ENCODE measurements around the gene CEP162.
A peak's percentile ranks its signal among the peaks of the same experiment; 100 is the strongest.
"Not testable (repeated sequence)": the region's sequence is repeated elsewhere in the genome, so short reads cannot be mapped to it uniquely, and the experiment has no call there.

CEP162 gene, protein sequence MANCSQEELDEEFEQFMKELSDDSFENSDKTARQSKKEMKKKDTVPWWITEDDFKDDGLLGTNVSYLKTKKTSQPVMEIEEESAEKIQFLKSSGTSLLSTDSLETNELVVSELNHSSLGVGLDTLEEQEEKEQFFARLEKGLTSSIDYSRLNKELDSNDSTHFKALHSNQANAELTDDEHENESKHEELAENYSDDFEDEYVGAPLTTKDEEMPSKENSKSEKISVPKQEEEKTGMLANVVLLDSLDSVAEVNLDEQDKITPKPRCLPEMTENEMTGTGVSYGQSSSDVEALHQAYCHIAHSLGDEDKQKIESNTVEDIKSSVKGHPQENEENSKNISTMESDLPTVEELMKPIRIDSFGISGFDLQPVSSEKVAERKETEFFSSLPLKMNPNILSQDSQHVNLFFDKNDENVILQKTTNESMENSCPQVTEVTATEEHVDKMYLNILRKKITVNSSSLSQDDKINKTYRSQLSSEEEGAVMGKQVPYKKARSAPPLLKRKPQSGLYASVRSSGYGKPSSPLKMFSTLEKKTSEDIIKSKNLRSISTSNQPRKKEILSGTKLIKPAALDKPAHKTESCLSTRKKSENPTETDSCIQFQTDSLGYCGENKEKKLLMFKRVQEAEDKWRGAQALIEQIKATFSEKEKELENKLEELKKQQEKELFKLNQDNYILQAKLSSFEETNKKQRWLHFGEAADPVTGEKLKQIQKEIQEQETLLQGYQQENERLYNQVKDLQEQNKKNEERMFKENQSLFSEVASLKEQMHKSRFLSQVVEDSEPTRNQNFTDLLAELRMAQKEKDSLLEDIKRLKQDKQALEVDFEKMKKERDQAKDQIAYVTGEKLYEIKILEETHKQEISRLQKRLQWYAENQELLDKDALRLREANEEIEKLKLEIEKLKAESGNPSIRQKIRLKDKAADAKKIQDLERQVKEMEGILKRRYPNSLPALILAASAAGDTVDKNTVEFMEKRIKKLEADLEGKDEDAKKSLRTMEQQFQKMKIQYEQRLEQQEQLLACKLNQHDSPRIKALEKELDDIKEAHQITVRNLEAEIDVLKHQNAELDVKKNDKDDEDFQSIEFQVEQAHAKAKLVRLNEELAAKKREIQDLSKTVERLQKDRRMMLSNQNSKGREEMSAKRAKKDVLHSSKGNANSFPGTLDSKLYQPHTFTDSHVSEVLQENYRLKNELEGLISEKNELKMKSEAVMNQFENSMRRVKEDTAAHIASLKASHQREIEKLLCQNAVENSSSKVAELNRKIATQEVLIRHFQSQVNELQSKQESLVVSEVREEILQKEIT (N-terminal part only)

DNA sequence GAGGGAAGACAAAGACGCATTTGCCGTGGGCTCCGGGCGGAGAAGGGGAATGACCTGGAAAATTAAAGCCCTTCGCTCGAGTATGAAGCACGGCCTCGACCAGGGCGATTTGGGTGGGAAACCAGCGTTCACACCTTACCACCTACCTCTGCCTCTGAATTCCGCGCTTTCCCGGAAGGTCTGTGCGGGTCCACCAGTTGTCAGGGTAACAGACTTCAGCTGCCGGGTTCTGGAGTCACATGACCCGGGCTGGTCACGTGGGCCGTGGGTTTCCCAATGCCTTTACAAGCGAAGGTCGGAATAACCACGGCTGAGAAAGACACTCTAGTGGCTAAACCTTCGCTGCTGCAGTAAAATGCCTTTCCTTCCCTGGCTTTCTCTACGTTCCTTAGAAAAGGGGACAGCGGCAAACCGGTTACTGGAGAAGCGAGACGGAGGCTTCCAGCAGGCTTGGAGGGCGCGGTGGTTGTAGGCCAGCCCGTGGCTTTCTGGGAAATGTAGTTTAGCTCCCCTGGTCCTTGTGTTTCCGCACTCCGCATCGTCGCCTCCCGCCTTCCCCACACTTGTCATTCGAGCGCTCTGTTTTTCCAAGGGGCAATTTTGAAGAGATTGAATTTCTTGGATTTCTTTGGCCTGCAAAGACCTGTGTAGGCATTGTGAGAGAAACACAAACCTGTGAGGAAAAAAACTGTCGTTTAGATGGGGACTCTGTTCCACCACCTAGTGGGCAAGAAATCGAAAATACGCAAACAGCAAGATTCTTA, at the start of gene CEP162:
CEP162 (minus strand) TSS at position 210 of the 764 bp plus-strand sequence. CDS start 1,250 bp downstream, outside the sequence.
- DNase-seq (ENCODE audit: low read depth), result peak; percentile 83

DNA sequence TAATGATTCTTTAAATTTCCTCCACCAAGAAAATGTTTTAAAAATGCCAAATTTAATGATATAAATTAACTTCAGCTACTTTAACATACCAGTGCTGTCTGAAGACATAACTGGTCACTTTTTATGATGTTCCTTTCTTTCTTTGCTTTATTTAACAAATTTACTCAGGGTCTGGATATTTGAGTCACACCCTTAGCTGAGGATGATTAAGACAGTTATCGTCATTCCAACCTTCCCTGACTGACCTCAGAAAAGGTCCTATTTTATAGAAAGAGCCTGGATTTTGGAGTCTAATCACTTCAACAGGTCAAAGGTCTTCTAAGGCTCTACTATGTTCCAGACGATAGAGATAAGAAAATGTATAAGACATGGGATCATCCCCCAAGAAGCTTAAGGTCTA, 47.4 kb upstream of the CEP162 start:
- DNase-seq (ENCODE audit: low read depth), result no peak

DNA sequence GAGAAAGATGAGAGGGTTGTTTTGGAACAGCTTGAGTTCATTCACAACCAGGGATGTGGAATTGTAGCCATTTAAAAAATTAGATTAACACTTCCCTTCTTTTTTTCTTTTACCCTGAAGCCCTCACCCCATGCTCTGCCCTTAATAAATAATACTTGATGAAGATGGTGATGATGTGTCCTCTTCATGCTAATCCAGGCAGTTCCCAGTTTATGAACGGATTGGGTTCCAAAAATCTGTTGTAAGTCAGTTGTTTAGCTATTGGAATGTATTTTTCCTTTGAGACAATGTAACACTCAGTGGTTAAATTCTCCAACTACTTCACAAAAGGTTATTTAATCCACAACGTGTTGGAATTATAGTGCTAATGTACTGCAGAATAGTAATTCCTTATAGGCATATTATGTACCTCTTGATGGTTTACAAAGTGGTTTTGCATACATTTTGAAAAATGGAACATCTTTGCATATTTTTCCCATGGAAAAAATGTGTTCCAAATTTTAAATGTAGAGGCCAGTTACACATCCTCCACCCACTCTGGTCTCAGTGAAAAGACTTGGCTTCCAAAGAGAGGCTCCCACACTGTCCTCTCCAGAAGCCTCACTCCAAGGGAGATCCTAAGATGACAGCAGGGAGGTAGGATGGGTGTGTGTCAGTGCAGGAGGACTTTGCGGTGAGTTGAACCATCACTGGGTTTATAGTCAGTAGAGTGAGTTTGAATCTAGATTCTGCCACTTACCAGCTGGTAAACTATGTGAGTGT, 45.8 kb upstream of the CEP162 start:
- DNase-seq (ENCODE audit: low read depth), result no peak

DNA sequence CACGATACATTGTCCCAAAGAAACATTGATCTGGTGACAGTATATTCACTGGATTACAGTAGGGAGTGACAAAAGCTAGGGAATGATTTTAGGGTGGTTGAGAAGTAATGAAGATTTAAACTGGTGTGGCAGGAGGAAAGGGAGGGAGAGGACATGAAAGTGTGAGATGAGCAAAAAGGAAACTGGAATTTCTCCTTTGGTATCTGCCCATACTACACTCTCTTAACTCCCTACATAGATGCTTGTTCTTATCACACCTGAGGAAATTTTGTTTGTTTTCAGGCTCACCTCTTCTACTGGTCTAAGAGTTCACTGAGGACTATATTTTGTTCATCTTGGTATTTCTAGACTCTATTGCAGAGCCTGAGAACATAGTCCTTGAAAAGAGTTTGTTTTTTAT, 44.9 kb upstream of the CEP162 start:
- no peak for DNase-seq (ENCODE audit: low read depth)

DNA sequence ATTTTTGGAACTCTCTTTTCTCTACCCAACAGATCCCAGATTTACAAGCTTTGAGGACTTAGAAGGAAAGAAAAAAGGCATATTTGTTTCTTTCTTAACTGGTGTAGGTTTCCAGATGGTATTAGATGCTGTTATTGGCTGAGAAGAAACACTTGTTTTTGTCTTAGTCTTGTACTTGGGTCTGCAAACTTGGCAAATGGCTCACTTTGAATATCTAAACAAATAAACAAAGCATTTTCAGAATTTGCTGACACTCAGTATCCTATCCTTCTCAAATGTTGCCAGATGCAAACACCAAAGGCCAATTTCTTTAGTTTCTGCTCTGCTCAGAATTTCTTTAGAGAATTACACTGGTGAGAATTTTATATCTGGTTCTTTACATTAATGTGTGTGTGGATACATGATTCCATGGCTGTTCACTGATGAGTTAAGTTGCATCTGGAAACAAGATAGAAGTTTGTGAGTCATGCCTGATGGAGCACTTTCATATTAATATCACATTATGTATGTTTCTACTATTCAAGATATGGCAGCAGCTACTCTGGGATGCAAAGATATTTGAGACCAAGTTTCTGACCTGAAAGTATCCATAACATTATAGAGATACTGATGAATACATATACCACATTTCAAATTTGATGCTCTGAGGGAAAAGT, 43.7 kb upstream of the CEP162 start:
- no peak for DNase-seq (ENCODE audit: low read depth)

DNA sequence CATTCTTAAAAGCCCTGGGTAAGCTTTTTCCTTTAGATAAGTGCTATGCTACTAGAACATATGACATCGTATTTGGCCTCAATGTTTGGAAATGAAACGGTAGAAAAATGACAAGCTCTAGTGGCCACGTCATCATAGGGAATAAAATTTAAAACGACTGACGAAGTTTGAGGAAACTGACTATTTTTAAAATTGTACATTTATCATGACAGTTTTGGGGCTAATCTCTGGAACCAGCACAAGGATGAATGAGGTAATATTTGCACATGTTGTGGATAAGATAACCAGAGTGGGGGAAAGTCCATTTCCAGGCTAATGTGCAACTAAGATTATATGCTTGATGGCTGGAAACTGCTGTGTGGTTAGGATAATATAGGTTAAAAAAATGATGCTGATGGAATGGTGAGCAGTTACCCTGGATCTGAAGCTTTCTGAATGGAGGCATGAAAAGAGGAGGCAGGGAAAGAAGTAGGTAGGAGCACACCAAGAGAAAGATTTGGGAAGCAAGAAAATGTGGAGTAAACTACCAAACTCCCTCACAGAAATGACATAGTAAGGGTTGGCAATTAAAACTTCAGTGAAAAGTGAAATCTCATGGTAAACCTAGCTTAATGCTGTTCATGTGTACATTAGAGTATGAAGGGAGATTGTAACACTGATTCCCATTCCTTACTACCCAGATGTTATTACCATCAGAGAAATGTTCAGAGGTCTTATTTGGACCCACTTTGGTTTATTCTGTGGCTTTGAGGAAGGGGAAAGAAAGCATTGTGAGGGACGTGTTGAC, 42.7 kb upstream of the CEP162 start:
- DNase-seq (ENCODE audit: low read depth), result no peak

DNA sequence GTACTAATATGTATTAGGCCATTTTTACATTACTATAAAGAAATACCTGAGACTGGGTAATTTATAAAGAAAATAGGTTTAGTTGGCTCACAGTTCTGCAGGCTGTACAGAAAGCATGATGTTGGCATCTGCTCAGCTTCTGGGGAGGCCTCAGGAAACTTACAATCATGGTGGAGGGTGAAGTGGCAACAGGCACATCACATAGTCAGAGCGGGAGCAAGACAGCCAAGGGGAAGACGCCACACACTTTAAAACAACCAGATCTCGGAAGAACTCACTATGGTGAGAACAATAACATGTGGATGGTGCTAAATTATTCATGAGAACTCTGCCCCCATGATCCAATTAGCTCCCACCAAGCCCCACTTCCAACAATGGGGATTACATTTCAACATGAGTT, 41.3 kb upstream of the CEP162 start:
- no peak for DNase-seq (ENCODE audit: low read depth)

DNA sequence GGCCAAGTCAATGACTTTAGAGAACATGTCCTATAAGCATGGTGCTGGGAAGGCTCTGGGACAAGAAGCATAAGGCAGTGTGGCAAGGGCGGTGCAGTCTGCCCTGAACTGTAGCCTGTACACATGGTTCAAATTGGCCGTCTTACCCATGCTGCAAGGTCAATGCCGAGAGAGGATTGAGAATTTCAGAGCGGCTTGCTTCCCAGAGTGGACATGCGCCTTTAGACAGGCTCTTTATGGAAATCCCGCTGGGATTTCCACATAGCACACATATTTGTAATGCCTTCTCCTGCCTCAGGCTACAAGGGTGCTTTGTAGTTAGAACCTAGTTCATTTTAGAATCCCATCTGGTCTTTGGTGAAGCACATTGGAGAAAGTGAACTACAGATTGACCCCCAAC, 36.1 kb upstream of the CEP162 start:
- DNase-seq (ENCODE audit: low read depth), result peak; percentile 6

DNA sequence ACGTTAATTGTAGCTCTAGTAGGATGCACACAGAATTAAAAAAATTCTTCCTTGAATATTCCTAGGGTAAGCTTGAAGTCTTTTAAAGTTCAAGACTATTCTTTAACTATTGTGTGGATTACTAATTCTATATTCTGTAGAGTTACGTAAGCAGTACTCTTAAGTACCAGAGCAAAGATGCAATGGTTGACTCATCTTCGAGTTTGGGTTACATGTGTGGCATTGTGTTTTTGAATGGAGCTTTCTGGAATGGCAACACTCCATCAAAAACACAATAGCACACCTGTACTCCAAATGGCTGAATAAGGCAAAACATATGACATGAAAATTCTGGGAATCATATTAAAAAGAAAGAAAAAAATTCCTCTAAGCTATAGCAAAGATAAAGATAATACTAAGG, 33.5 kb upstream of the CEP162 start:
- no peak for DNase-seq (ENCODE audit: low read depth)

DNA sequence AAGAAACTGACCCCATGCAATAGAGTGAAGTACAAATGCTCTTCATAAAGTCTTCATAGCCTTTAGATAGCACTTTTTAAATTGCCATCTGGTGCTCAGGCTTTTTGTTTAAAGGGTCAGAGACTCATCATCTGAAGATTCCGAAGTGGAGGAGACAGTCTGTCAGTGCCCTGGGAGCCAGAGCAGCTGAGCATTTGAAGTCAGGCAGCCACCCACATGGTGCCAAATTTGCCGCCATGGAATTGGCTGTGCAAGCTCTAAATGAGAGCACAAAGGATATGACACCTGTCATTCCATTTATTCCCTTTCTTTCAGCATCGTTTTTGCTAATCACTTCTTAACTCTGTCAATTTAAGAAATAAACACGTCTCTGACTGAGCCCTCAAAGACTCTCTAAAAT, 32.8 kb upstream of the CEP162 start:
- DNase-seq (ENCODE audit: low read depth), result no peak

DNA sequence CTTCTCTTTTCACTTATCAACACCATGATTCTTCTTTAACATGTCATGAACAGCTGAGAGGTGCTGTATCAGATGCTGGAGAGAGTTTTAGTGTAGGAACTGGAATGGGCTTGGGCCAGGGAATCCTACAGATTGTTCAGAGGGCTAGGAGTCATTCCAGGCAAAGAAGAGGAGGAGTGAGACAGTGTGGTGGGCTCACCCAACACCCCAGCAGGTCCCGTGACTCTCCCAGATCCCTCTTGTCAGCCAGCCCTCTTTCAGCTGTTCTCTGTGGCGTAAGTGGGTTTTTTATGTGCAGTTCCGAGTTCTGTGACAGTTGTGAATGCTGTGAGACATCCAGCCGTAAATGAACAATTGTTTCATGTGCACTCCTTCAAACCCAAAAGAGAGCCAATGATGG, 31.4 kb upstream of the CEP162 start:
- no peak for DNase-seq (ENCODE audit: low read depth)

DNA sequence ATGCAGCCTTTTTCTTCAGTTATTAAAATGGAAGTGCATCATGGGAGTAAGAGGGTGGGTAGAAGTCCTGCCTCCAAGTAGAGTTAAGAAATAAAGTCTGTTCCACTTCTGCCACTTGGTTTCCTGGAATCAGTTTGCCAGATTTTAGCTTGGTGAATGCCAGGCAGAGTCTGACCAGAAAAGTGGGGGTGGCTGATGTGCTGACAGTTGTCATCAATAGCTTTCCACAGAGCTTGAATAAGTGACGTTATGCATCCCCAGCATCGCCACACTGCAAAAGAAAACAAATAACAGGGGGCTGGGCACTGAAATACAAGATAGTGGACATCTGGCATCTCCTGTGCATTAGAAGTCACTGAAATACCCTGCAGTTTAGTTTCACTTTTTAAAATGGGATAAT, 30.8 kb upstream of the CEP162 start:
- no peak for DNase-seq (ENCODE audit: low read depth)

DNA sequence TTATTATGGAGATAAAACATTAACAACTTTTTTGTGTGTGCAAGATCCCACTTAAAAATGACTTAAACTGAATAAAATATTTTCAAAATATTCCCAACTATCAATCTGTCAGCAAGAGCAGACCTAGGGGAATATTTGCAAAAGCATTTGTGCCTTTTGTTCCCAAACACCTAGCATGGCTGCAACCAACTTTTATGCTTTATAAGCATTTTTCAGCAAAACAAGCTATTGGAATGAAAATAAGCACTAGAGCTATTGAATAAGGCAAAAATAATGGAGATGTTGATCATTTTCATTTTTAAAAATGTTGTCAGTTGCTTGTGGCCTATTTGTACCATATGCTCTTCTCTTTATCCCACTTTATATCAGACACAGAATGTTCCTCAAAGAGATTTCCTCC, 28.2 kb upstream of the CEP162 start:
- no peak for DNase-seq (ENCODE audit: low read depth)

DNA sequence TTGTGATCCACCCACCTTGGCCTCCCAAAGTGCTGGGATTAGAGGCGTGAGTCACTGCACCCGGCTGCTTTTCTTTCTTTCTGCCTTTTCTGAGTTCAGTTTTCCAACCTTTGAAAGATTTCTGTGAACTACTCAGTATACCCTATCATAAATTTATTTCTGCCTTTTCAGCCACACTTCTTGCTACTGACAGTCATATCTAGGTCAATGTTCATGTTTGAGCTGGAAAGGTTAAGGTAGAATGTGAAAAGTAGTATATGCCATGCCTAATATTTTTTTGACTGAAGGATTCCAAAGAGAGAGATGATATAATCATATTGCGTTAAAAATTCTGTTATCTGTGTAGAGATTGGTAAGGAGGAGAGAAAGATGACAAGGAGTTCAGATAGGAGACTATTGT, 25.9 kb upstream of the CEP162 start:
- no peak for DNase-seq (ENCODE audit: low read depth)

DNA sequence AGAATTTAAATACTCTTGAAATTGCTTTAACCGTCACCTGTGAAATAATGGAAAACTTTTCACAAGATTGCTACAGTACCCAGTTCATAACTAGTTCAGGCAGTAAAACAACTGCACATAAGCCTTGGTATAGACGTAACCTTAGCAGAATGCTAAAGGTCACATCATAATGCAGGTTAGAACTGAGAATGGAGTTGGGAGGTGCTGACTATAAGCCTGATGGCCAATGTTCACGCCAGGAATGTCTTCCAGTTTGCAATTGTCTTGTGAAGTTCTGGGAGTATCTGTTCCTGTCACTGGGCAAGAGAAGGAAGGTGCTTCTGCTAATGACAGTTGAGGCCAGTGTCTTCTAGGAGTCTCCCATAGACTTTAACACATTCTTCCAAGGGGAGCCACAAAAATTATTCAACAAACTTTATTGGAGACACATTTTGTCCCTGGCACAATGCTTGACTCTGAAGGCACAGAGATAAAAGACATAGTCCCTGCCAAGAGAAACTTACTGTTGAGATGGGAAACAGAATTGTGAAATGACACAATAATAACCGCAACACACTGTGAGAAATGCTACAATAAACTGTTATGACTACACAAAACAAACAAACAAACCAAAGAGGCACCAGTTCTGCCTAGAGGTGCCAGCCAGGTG, 24.6 kb upstream of the CEP162 start:
- no peak for DNase-seq (ENCODE audit: low read depth)

DNA sequence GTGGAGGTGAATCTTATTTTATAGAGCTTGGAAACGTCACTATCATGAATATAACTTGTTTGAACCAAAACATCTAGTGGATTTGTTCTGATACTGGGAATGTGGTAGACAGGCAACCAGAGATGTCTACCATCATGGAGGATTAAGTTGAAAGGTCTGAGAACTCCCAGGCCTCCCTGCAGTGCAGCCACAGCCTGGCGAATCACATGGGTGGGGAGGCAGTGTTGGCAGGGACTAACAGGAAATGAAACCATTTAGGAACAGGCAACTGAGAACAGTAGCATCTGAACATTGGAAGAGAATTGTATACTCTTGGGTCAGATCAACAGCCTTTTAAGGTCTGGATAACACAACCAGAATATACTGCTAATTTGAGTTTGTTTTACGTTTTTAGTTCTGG, 22.3 kb upstream of the CEP162 start:
- peak; percentile 37 for DNase-seq (ENCODE audit: low read depth)

DNA sequence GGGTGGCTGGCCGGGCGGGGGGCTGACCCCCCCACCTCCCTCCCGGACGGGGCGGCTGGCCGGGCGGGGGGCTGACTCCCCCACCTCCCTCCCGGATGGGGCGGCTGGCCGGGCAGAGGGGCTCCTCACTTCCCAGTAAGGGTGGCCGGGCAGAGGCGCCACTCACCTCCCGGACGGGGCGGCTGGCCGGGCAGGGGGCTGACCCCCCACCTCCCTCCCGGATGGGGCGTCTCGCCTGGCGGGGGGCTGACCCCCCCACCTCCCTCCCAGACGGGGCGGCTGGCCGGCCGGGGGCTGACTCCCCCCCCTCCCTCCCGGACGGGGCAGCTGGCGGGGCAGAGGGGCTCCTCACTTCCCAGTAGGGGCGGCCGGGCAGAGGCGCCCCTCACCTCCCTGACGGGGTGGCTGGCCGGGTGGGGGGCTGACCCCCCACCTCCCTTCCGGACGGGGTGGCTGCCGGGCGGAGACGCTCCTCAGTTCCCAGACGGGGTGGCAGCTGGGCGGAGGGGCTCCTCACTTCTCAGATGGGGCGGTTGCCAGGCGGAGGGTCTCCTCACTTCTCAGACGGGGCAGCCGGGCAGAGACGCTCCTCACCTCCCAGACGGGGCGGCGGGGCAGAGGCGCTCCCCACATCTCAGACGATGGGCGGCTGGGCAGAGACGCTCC, 17.1 kb upstream of the CEP162 start:
- DNase-seq (ENCODE audit: low read depth), result not testable (repeated sequence)

DNA sequence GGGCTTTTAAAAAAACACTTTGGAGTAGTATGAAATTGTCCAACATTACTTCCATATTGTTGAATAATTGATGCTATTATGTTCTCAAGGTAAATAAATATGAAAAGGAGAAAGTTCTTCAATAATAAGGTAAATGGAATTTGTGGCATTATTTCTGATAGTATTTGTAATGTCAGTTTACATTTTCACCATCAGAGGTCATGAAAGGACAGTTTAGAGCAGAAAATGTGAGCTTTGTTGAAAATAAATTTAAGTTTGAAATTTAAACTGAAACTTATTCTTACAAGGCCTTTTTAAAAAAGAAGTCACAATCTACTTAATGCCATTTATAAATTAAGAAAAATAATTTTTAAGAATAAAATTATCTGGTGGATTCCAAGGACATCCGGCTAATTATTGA, 15.8 kb upstream of the CEP162 start:
- DNase-seq (ENCODE audit: low read depth), result no peak

All from amniotic epithelial cell (primary cell).